Muscle of arm (tissue), 14 donors: Measurements from ENCODE around the gene EXOC6B. TPM values are rescaled to one million over a fixed set of nuclear protein-coding genes. Genes with fewer than 3 reads are reported as not detected.

Source experiments
- DNase-seq: peaks from one replicate; pipeline ENCODE4 v3.0.0-alpha.2; 2013
- long read RNA-seq, 11 donors: transcript quantifications; one replicate each; lab custom pipeline, GENCODE V29; 2026
- polyA plus RNA-seq, 12 donors: library from polyadenylated mRNA; unstranded; fragments of 120-200 nt; gene quantifications; one replicate each; pipeline ENCODE4 v1.2.1, GENCODE V29; 2013; ENCODE audit not compliant: insufficient read length in 12 of 12

Gene EXOC6B
- 10 to 100 TPM in 10 of 12 donors, 1 to 10 TPM in 1, not detected in 1; 7.4 to 22.0 (median 12.3) TPM for polyA plus RNA-seq
- long read RNA-seq, donor 1, partial matches to known transcripts = 0 of 1 reads
- long read RNA-seq, donor 1, other reads (novel, unspliced or antisense) = 0 of 1 reads
- long read RNA-seq, donor 2 = 0 reads
- long read RNA-seq, donor 3 = 0 reads
- long read RNA-seq, donor 4 = 0 reads
- long read RNA-seq, donor 5, full-length matches to known transcripts = 3 of 3 reads
- long read RNA-seq, donor 5, partial matches to known transcripts = 0 of 3 reads
- long read RNA-seq, donor 5, other reads (novel, unspliced or antisense) = 0 of 3 reads
- long read RNA-seq, donor 6 = 0 reads
- long read RNA-seq, donor 7, full-length matches to known transcripts = 1 of 1 reads
- long read RNA-seq, donor 7, partial matches to known transcripts = 0 of 1 reads
- long read RNA-seq, donor 7, other reads (novel, unspliced or antisense) = 0 of 1 reads
- long read RNA-seq, donor 8 = 0 reads
- long read RNA-seq, donor 9 = 0 reads
- long read RNA-seq, donor 10 = 0 reads
- long read RNA-seq, donor 11 = 0 reads

GRCh38 chr2:72825257-72826155 is at the start of gene EXOC6B:
TSS of gene EXOC6B (minus strand) at chr2:72826033.
- peak; percentile 93 for DNase-seq

GRCh38 chr2:72871880-72872279 is 46.0 kb upstream of the EXOC6B start:
- DNase-seq = no peak

DNA sequence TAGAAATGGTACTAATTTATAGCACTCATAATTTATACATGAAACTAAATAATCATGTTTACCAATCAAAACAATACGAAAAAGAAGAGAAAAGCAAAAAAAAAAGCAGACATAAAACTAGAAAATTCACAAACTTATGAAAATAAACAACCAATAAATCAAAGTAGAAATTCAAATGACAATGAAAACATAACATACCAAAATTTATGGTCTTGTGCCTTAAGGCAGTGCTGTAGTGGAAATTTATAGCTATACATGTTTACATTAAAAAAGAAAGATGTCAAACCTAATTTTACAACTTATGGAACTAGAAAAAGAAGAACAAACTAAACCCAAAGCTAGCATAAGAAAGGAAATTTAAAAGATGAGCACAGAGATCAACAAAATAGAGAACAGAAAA is 45.2 kb upstream of the EXOC6B start:
- DNase-seq = no peak

DNA sequence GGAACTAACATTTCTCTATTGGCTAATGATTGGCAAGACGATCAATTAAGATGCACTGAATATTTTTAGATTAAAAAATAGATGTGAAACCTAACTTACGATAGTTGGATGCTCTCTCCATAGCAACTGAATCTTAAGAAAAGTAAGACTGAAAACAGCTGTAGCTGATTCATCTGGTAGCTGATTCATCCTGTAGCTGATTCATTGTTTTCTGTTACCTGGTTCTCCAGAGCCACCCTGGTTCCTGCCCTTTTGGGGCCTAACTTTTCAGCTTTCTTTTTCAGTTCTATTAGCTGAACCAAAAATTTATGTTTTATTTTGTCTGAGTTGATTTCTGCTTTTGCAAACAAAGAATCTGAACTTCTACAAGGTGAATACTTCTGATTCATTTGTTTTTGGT is 38.7 kb upstream of the EXOC6B start:
- no peak for DNase-seq

GRCh38 chr2:72863046-72863445 is 37.2 kb upstream of the EXOC6B start:
- DNase-seq = no peak

- DNase-seq = peak; percentile 89
Measured at GRCh38 chr2:72862239-72862988, 36.6 kb upstream of the EXOC6B start.

DNA sequence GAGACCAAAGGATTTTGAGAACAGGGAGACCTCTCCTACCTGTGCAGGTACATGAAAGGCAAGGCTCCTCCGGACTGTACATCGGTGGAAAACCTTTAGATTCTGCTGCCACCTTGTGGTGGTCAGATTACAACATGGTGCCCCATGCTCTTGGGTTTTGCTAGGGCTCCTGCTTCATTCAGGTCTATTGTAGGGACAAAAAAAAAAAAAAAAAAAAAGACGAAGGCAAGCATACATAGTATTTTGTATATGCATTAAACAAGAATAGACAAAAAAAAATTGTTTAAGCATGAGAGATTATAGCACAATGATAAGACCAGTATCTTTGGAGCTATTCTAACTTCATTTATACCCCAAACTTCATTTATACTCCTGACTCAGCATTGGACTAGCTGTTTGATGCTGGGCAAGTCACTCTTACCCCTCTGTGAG is 34.0 kb upstream of the EXOC6B start:
- DNase-seq = peak; percentile 24

DNA sequence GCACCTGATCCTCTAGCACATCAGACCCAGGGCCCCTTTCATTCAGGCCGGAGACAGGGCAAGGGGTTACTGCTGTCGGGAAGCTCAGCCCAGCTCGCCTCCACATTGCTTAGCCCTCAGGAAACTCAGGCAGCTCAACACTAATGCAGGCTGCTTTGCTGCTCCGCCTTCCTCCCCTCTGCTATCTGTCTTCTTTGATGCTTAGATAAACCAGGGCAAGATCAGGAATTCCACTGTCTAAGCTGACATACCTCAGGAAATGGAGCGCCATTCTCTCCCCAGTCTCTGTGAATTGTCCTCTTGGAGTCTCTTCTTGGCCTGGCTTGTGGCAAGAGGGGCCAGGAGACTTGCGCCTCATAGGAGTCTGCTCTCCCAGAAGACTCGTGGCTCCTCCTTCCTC is 25.5 kb upstream of the EXOC6B start:
- DNase-seq = no peak

DNA sequence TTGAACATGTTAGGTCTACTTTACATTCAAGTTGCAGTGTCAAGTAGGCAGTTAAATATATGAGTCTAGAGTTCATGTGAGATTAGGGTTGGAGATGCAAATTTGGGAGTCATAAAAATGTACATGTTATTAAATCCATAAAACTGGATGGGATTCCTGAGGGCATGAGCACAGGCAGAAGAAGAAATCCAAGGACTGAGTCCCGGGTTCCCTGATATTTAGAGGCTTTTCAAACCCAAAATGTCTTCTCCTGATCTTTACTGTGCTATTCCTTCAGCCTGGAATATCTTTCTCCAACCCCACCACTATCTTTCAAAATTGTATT is 23.3 kb upstream of the EXOC6B start:
- DNase-seq = no peak

DNA sequence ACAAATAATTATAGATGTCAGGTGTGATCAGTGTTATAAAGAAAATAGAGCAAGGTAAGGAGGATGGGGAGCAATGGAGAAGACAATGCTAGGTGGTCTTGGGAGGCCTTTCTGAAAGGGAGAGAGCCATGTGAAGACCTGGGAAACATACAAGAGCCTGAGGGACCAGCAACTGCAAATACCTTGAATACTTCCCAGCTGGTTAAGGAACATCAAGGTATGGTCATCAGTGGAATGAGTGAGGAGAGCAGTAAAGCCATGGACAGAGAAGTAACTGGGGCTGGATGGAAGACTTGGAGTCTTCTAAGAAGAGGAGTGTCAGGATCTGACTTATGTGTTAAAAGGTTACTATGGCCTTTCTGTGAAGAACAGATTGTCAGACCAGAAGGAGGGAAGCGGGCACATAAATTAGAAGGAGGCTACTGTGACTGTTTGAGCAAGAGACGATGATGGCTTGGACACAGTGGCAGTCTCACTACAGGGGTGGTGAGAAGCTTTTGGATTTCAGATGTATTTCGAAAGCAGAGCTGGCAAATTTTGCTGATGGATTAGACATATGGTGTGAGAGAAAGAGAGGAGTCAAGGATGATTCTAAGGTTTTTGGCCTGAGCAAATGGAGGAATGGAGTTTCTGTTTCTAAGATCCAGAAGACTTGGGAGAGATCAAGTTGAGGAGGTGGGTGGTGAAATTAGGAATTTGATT is 22.8 kb upstream of the EXOC6B start:
- DNase-seq = no peak

DNA sequence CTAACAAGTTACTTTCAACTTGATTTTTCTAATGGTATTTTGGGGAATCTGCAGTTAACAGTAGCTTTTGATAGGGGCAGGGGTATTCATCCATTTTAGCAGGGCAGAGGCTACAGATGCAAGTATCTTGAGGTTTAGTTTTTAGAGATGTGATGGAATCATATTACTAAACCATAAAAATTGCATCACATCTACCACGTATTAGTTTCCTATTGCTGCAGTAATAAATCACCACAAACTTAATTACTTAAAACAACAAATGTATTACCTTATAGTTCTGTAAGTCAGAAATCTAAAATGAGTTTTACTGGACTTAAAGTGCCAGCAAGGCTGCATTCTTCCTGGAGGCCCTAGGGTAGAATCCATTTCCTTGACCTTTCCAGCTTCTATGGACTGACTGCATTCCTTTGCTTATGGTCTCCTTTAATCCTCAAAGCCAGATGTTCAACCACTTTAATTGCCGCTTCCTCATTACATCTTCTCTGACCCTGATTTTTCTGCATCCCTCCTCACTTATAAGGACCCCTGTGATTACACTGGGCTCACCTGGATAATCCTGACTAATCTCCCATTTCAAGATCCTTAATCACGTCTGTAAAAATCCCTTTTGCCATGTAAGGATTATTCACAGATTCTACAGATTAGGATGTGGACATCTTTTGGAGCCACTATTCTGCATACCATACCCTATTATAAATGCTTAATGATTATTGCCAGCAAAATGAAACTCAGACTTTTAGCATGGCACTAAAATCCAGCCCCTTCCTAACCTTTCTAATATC is 21.9 kb upstream of the EXOC6B start:
- no peak for DNase-seq

- no peak for DNase-seq
Measured at GRCh38 chr2:72846171-72847095, 20.6 kb upstream of the EXOC6B start.

- no peak for DNase-seq
Measured at GRCh38 chr2:72843301-72843700, 17.5 kb upstream of the EXOC6B start.

- DNase-seq = no peak
Measured at GRCh38 chr2:72841462-72842125, 15.8 kb upstream of the EXOC6B start.

- DNase-seq = no peak
Measured at GRCh38 chr2:72840066-72840465, 14.2 kb upstream of the EXOC6B start.

DNA sequence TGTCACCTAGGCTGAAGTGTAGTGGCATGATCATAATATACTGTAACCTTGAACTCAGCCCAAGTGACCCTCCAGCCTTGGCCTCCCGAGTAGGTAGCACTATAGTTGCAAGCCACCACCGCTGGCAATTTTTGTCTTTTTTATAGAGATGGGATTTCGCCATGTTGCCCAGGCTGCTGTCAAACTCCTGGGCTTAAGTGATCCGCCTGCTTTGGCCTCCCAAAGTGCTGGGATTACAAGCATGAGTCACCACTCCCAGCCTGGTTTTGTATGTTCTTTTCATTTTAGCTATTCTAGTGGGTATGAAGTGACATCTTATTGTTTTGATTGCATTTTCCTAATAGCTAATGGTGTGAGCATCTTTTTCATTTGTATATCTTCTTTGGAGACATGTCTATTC is 11.3 kb upstream of the EXOC6B start:
- no peak for DNase-seq

- DNase-seq = no peak
Measured at GRCh38 chr2:72835403-72835802, 9.6 kb upstream of the EXOC6B start.

DNA sequence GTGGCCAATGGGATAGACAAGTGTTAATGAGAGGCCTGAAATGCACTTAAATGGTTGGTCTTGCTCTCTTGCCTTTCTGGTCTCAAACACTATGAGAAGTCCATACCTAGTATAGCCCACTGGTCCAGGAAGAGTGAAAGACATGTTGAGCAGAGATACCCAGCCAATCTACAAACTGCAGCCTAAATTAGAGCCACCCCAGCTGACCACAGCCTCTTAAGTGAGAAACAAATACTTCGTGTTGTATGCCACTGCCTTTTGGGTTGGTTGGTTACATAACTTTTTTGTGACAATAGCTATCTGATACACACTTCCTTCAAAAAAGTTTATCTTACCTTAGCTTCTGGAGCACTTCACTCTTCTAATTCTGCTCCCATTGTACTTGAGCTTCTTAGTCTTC is 8.8 kb upstream of the EXOC6B start:
- no peak for DNase-seq
